Measurements from ENCODE around the gene KAT8. TPM values are rescaled to one million over a fixed set of nuclear protein-coding genes. Genes with fewer than 3 reads are reported as not detected.

Gene KAT8
- total RNA-seq, 3 donors from 2014 or later: 61.1 to 83.1 (median 69.6) TPM

DNA sequence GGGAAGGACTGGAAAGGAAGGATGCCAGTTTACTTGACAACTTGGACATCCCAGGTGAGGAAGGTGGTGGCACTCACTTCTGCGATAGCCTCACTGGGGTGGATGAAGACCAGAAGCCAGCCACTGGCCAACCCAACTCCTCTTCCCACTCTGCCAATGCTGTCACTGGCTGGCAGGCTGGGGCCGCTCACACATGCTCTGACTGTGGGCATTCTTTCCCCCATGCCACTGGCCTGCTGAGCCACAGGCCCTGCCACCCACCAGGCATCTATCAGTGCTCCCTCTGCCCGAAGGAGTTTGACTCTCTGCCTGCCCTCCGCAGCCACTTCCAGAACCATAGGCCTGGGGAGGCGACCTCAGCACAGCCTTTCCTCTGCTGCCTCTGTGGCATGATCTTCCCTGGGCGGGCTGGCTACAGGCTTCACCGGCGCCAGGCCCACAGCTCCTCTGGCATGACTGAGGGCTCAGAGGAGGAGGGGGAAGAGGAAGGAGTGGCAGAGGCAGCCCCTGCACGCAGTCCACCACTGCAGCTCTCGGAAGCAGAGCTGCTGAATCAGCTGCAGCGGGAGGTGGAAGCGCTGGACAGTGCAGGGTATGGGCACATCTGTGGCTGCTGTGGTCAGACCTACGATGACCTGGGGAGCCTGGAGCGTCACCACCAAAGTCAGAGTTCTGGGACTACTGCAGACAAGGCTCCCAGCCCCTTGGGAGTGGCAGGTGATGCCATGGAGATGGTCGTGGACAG lies 38.7 kb upstream of the KAT8 start:
- ATAC-seq (no peak), DNase-seq (no peak)
- H3K4me1 ChIP-seq (ENCODE audit: low read depth): peaks cover 8% of the 10 kb centered on the region
- no peak for TF ChIP-seq CTCF (IDR thresholded peaks at IDR 0.05)
- no peak overlapping the region for H3K4me3 ChIP-seq
- H3K36me3 ChIP-seq (ENCODE audit: low read depth): peaks cover 3% of the 10 kb centered on the region
- H3K9me3 ChIP-seq: no peaks in the 10 kb centered on the region
- intact Hi-C loops (cut with DNase I, micrococcal nuclease): loop anchor here in 1 of 2 donors (10.0 kb wide), 1 partner anchor 94 kb away; the partner anchor contains the start of gene HSD3B7

DNA sequence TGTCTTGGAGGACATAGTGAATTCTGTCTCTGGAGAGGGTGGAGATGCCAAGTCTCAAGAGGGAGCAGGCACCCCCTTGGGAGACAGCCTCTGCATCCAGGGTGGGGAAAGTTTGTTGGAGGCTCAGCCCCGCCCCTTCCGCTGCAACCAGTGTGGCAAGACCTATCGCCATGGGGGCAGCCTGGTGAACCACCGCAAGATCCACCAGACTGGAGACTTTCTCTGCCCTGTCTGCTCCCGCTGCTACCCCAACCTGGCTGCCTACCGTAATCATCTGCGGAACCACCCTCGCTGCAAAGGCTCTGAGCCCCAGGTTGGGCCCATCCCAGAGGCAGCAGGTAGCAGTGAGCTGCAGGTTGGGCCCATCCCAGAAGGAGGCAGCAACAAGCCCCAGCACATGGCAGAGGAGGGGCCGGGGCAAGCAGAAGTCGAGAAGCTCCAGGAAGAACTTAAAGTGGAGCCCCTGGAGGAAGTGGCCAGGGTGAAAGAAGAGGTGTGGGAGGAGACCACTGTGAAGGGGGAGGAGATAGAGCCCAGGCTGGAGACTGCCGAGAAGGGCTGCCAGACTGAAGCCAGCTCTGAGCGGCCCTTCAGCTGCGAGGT lies 38.0 kb upstream of the KAT8 start:
- no peaks in the 10 kb centered on the region for H3K9me3 ChIP-seq
- ATAC-seq: no peak
- peaks cover 8% of the 10 kb centered on the region for H3K4me1 ChIP-seq (ENCODE audit: low read depth)
- TF ChIP-seq CTCF (IDR thresholded peaks at IDR 0.05): no peak
- intact Hi-C loops (cut with DNase I, micrococcal nuclease): loop anchor here in 1 of 2 donors (10.0 kb wide), 1 partner anchor 95 kb away; the partner anchor contains the start of gene HSD3B7
- no peak overlapping the region for H3K4me3 ChIP-seq
- no peak for DNase-seq
- peaks cover 3% of the 10 kb centered on the region for H3K36me3 ChIP-seq (ENCODE audit: low read depth)

DNA sequence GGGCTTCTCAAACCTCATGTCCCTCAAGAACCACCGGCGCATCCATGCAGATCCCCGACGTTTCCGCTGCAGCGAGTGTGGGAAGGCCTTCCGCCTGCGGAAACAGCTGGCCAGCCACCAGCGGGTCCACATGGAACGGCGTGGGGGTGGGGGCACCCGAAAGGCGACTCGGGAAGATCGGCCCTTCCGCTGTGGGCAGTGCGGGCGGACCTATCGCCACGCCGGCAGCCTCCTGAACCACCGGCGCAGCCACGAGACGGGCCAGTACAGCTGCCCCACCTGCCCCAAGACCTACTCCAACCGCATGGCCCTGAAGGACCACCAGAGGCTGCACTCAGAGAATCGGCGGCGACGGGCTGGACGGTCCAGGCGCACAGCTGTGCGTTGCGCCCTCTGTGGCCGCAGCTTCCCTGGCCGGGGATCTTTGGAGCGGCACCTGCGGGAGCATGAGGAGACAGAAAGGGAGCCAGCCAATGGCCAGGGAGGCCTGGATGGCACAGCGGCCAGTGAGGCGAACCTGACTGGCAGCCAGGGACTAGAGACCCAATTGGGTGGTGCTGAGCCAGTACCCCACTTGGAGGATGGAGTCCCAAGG lies 37.3 kb upstream of the KAT8 start:
- intact Hi-C loops (cut with DNase I, micrococcal nuclease): no loop called here
- no peak overlapping the region for H3K4me3 ChIP-seq

GRCh38 chr16:31080756-31081419 lies 36.6 kb upstream of the KAT8 start:
- no peak for TF ChIP-seq CTCF (IDR thresholded peaks at IDR 0.05)
- DNase-seq (no peak), ATAC-seq (no peak)
- Histone ChIP-seq H3K36me3 (ENCODE audit: low read depth) (peaks cover 3% of the 10 kb centered on the region), H3K4me3 (no peak overlapping the region), H3K4me1 (ENCODE audit: low read depth) (no peaks in the 10 kb centered on the region), H3K9me3 (no peaks in the 10 kb centered on the region)
- intact Hi-C loops (cut with DNase I, micrococcal nuclease): no loop called here

More for the DNA sequence above, 37.3 kb upstream of the KAT8 start:
- ATAC-seq (no peak), DNase-seq (no peak)
- no peak for TF ChIP-seq CTCF (IDR thresholded peaks at IDR 0.05)
- Histone ChIP-seq H3K9me3 (no peaks in the 10 kb centered on the region), H3K36me3 (ENCODE audit: low read depth) (peaks cover 3% of the 10 kb centered on the region), H3K4me1 (ENCODE audit: low read depth) (peaks cover 5% of the 10 kb centered on the region)

DNA sequence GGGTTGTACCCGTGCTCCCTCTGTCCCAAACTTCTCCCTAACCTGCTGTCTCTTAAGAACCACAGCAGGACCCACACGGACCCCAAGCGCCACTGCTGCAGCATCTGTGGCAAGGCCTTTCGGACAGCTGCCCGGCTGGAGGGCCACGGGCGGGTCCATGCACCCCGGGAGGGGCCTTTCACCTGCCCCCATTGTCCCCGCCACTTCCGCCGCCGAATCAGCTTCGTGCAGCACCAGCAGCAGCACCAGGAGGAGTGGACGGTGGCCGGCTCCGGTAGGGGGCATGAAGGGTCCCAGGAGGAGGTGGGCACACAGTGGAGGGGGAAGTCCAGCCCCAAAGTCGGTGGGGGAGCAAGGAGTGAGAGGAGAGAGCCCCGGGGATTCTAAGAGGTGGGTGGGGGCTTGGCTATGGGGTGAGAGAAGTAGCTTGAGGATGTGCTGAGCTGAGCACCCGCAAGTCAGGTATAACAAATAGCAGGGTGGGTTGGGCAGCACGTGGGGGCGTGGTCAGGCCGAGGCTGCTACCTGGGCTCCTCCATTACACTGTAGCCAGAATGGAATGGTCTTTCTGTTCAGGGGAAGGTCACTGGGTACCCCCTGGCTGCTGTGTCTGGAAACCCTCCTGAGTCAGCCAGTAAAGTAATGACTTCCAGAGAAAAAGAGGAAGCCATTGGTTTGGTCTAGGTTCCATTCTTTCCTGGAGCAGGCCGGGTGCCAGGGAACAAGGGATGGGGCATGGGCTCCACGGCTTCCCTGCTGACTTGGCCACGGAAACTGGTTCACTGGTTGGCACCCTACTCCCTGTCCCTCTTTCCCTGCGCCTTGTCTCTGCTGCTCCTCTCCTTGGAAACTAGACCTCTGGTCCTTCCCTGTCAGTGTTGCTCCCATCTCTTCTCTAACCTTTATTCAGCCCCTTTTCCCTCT lies 35.8 kb upstream of the KAT8 start:
- intact Hi-C loops (cut with DNase I, micrococcal nuclease): no loop called here
- Histone ChIP-seq H3K4me1 (ENCODE audit: low read depth) (no peaks in the 10 kb centered on the region), H3K36me3 (ENCODE audit: low read depth) (peaks cover 3% of the 10 kb centered on the region), H3K9me3 (no peaks in the 10 kb centered on the region), H3K4me3 (no peak overlapping the region)
- no peak for ATAC-seq
- TF ChIP-seq CTCF (IDR thresholded peaks at IDR 0.05): no peak
- no peak for DNase-seq
